Activated naive CD8-positive, alpha-beta T cell treated with anti-CD3 and anti-CD28 coated beads for 36 hours (primary cell): Measurements from ENCODE around the gene TTR. TPM values are rescaled to one million over a fixed set of nuclear protein-coding genes. Genes with fewer than 3 reads are reported as not detected.
A peak's percentile ranks its signal among the peaks of the same experiment; 100 is the strongest.

ENCODE experiments used
- DNase-seq: peaks from one replicate; pipeline ENCODE4 v3.0.0; 2021
- H3K27ac Mint-ChIP-seq: one replicate; pipeline ENCODE4 v1.8.0; 2022; ENCODE audit warnings: mild to moderate bottlenecking, moderate library complexity, mixed read lengths
- H3K27me3 Mint-ChIP-seq: one replicate; pipeline ENCODE4 v1.8.0; 2022; ENCODE audit warnings: mild to moderate bottlenecking, mixed read lengths
- H3K36me3 Mint-ChIP-seq: one replicate; pipeline ENCODE4 v1.8.0; 2021; ENCODE audit warnings: mild to moderate bottlenecking, mixed read lengths
- H3K4me1 Mint-ChIP-seq: one replicate; pipeline ENCODE4 v1.8.0; 2021; ENCODE audit warnings: mixed read lengths
- H3K4me3 Mint-ChIP-seq: one replicate; pipeline ENCODE4 v1.8.0; 2022; ENCODE audit warnings: mild to moderate bottlenecking, moderate library complexity, mixed read lengths
- H3K9me3 Mint-ChIP-seq: one replicate; pipeline ENCODE4 v1.8.0; 2022; ENCODE audit warnings: mixed read lengths
- total RNA-seq, 2 experiments: library from RNA; stranded (reverse); gene quantifications; one replicate each; pipeline ENCODE4 v1.2.3, GENCODE V29; 2021

The TTR gene
- not detected for total RNA-seq

GRCh38 chr18:31591628-31592027 lies at the start of gene TTR:
TSS of gene TTR (plus strand) at chr18:31591877. CDS start at chr18:31591903, 26 bp downstream.
- Mint-ChIP-seq H3K4me1 (no peaks in the 10 kb centered on the region), H3K9me3 (no peaks in the 10 kb centered on the region), H3K4me3 (no peak within 1 kb of the TSS), H3K27me3 (peaks cover 13% of the 10 kb centered on the region), H3K36me3 (no peaks in the 10 kb centered on the region), H3K27ac (no peak within 1 kb of the TSS)
- no peak for DNase-seq

- Mint-ChIP-seq H3K4me1 (no peaks in the 10 kb centered on the region), H3K27me3 (no peaks in the 10 kb centered on the region), H3K9me3 (no peaks in the 10 kb centered on the region), H3K36me3 (no peaks in the 10 kb centered on the region), H3K27ac (no peak overlapping the region), H3K4me3 (no peak overlapping the region)
- no peak for DNase-seq
Observed at GRCh38 chr18:31546476-31546875, 45.2 kb upstream of the TTR start.

GRCh38 chr18:31548853-31549252 lies 42.8 kb upstream of the TTR start:
- no peak for DNase-seq
- Mint-ChIP-seq H3K4me1 (no peaks in the 10 kb centered on the region), H3K4me3 (no peak overlapping the region), H3K9me3 (no peaks in the 10 kb centered on the region), H3K27me3 (no peaks in the 10 kb centered on the region), H3K27ac (no peak overlapping the region), H3K36me3 (no peaks in the 10 kb centered on the region)

GRCh38 chr18:31549416-31549815 lies 42.3 kb upstream of the TTR start:
- no peaks in the 10 kb centered on the region for H3K9me3 Mint-ChIP-seq
- no peaks in the 10 kb centered on the region for H3K36me3 Mint-ChIP-seq
- no peaks in the 10 kb centered on the region for H3K27me3 Mint-ChIP-seq
- no peak overlapping the region for H3K4me3 Mint-ChIP-seq
- H3K27ac Mint-ChIP-seq, result no peak overlapping the region
- no peak for DNase-seq
- no peaks in the 10 kb centered on the region for H3K4me1 Mint-ChIP-seq

- Mint-ChIP-seq H3K4me3 (no peak overlapping the region), H3K4me1 (no peaks in the 10 kb centered on the region), H3K27ac (no peak overlapping the region), H3K9me3 (no peaks in the 10 kb centered on the region), H3K36me3 (no peaks in the 10 kb centered on the region), H3K27me3 (peaks cover 9% of the 10 kb centered on the region)
- no peak for DNase-seq
Observed at GRCh38 chr18:31551883-31552282, 39.8 kb upstream of the TTR start.

- no peak overlapping the region for H3K4me3 Mint-ChIP-seq
- DNase-seq, result no peak
- no peaks in the 10 kb centered on the region for H3K9me3 Mint-ChIP-seq
- no peak overlapping the region for H3K27ac Mint-ChIP-seq
- peaks cover 11% of the 10 kb centered on the region for H3K27me3 Mint-ChIP-seq
- no peaks in the 10 kb centered on the region for H3K36me3 Mint-ChIP-seq
- H3K4me1 Mint-ChIP-seq, result no peaks in the 10 kb centered on the region
Observed at GRCh38 chr18:31553800-31554199, 37.9 kb upstream of the TTR start.

- H3K9me3 Mint-ChIP-seq, result no peaks in the 10 kb centered on the region
- H3K36me3 Mint-ChIP-seq, result no peaks in the 10 kb centered on the region
- peaks cover 11% of the 10 kb centered on the region for H3K27me3 Mint-ChIP-seq
- no peak for DNase-seq
- no peak overlapping the region for H3K4me3 Mint-ChIP-seq
- H3K27ac Mint-ChIP-seq, result no peak overlapping the region
- H3K4me1 Mint-ChIP-seq, result no peaks in the 10 kb centered on the region
Observed at GRCh38 chr18:31554776-31555175, 36.9 kb upstream of the TTR start.

GRCh38 chr18:31555971-31556747 lies 35.5 kb upstream of the TTR start:
- no peaks in the 10 kb centered on the region for H3K4me1 Mint-ChIP-seq
- DNase-seq, result peak; percentile 12
- H3K4me3 Mint-ChIP-seq, result no peak overlapping the region
- peaks cover 11% of the 10 kb centered on the region for H3K27me3 Mint-ChIP-seq
- no peaks in the 10 kb centered on the region for H3K36me3 Mint-ChIP-seq
- no peak overlapping the region for H3K27ac Mint-ChIP-seq
- H3K9me3 Mint-ChIP-seq, result no peaks in the 10 kb centered on the region

- Mint-ChIP-seq H3K27ac (no peak overlapping the region), H3K36me3 (no peaks in the 10 kb centered on the region)
Observed at GRCh38 chr18:31557446-31557845, 34.2 kb upstream of the TTR start.

GRCh38 chr18:31558567-31558966 lies 33.1 kb upstream of the TTR start:
- no peak for DNase-seq
- Mint-ChIP-seq H3K4me3 (no peak overlapping the region), H3K9me3 (no peaks in the 10 kb centered on the region), H3K27ac (no peak overlapping the region), H3K36me3 (no peaks in the 10 kb centered on the region), H3K4me1 (no peaks in the 10 kb centered on the region), H3K27me3 (peaks cover 11% of the 10 kb centered on the region)

More at GRCh38 chr18:31557446-31557845, 34.2 kb upstream of the TTR start:
- no peak for DNase-seq
- no peaks in the 10 kb centered on the region for H3K4me1 Mint-ChIP-seq
- H3K4me3 Mint-ChIP-seq, result no peak overlapping the region
- H3K9me3 Mint-ChIP-seq, result no peaks in the 10 kb centered on the region
- H3K27me3 Mint-ChIP-seq, result peaks cover 11% of the 10 kb centered on the region

GRCh38 chr18:31562726-31563125 lies 29.0 kb upstream of the TTR start:
- no peaks in the 10 kb centered on the region for H3K4me1 Mint-ChIP-seq
- no peak overlapping the region for H3K4me3 Mint-ChIP-seq
- no peak overlapping the region for H3K27ac Mint-ChIP-seq
- H3K9me3 Mint-ChIP-seq, result no peaks in the 10 kb centered on the region
- H3K27me3 Mint-ChIP-seq, result no peaks in the 10 kb centered on the region
- DNase-seq, result no peak
- H3K36me3 Mint-ChIP-seq, result no peaks in the 10 kb centered on the region

- DNase-seq, result no peak
- Mint-ChIP-seq H3K27me3 (no peaks in the 10 kb centered on the region), H3K4me3 (no peak overlapping the region), H3K9me3 (no peaks in the 10 kb centered on the region), H3K4me1 (no peaks in the 10 kb centered on the region), H3K27ac (no peak overlapping the region), H3K36me3 (no peaks in the 10 kb centered on the region)
Observed at GRCh38 chr18:31563778-31564177, 27.9 kb upstream of the TTR start.

- Mint-ChIP-seq H3K36me3 (no peaks in the 10 kb centered on the region), H3K27me3 (no peaks in the 10 kb centered on the region), H3K4me1 (no peaks in the 10 kb centered on the region), H3K27ac (no peak overlapping the region), H3K4me3 (no peak overlapping the region), H3K9me3 (no peaks in the 10 kb centered on the region)
- no peak for DNase-seq
Observed at GRCh38 chr18:31565345-31565744, 26.3 kb upstream of the TTR start.

- no peak overlapping the region for H3K4me3 Mint-ChIP-seq
- no peaks in the 10 kb centered on the region for H3K4me1 Mint-ChIP-seq
- H3K27ac Mint-ChIP-seq, result no peak overlapping the region
- H3K27me3 Mint-ChIP-seq, result no peaks in the 10 kb centered on the region
- no peak for DNase-seq
- H3K36me3 Mint-ChIP-seq, result no peaks in the 10 kb centered on the region
- no peaks in the 10 kb centered on the region for H3K9me3 Mint-ChIP-seq
Observed at GRCh38 chr18:31565782-31566512, 25.7 kb upstream of the TTR start.

- H3K4me3 Mint-ChIP-seq, result no peak overlapping the region
- no peaks in the 10 kb centered on the region for H3K36me3 Mint-ChIP-seq
Observed at GRCh38 chr18:31566576-31567306, 24.9 kb upstream of the TTR start.

More at GRCh38 chr18:31566576-31567306, 24.9 kb upstream of the TTR start:
- DNase-seq, result no peak
- Mint-ChIP-seq H3K27ac (no peak overlapping the region), H3K27me3 (no peaks in the 10 kb centered on the region), H3K9me3 (no peaks in the 10 kb centered on the region), H3K4me1 (no peaks in the 10 kb centered on the region)
